Trophoblast cell (in vitro differentiated cells and primary cell): Measurements from ENCODE around the gene TAS2R39. TPM values are rescaled to one million over a fixed set of nuclear protein-coding genes. Genes with fewer than 3 reads are reported as not detected.

ENCODE experiments used
- DNase-seq, 2 donors: peaks; one replicate each; pipeline ENCODE4 v3.0.0-alpha.2; 2016
- H2AFZ ChIP-seq: 2 replicates; pipeline ENCODE4 v1.6.1; 2013; ENCODE audit warnings: low read length, moderate library complexity, mild to moderate bottlenecking; ENCODE audit not compliant: insufficient read depth, poor library complexity
- H2AK5ac ChIP-seq: 2 replicates; pipeline ENCODE4 v1.6.1; 2013; ENCODE audit warnings: mild to moderate bottlenecking, low read length
- H2BK120ac ChIP-seq: 2 replicates; pipeline ENCODE4 v1.6.1; 2013; ENCODE audit warnings: low read length, mild to moderate bottlenecking, moderate library complexity; ENCODE audit not compliant: insufficient read depth, poor library complexity
- H2BK12ac ChIP-seq: 2 replicates; pipeline ENCODE4 v1.6.1; 2013; ENCODE audit warnings: mild to moderate bottlenecking, low read length, moderate library complexity
- H2BK5ac ChIP-seq: 2 replicates; pipeline ENCODE4 v1.6.1; 2013; ENCODE audit warnings: low read length, low read depth, moderate library complexity, mild to moderate bottlenecking; ENCODE audit not compliant: poor library complexity
- H3K14ac ChIP-seq: 2 replicates; pipeline ENCODE4 v1.6.1; 2013; ENCODE audit warnings: mild to moderate bottlenecking, low read length
- H3K18ac ChIP-seq: 2 replicates; pipeline ENCODE4 v1.6.1; 2013; ENCODE audit warnings: mild to moderate bottlenecking, low read length
- H3K23ac ChIP-seq: 2 replicates; pipeline ENCODE4 v1.6.1; 2013; ENCODE audit warnings: low read length
- H3K27ac ChIP-seq: 2 replicates; pipeline ENCODE4 v1.5.1; 2013; ENCODE audit warnings: low read depth, mild to moderate bottlenecking, inconsistent platforms, low read length, moderate library complexity
- H3K27me3 ChIP-seq: 2 replicates; pipeline ENCODE4 v1.6.1; 2013; ENCODE audit warnings: inconsistent platforms, mild to moderate bottlenecking, low read length, moderate library complexity; ENCODE audit not compliant: insufficient read depth
- H3K36me3 ChIP-seq, 2 experiments: 1 replicate in 1 of 2; 2 replicates in 1 of 2; pipeline ENCODE4 v1.6.1; 2013; ENCODE audit warnings: low read length in 2 of 2, mild to moderate bottlenecking in 2 of 2, moderate library complexity in 1 of 2; ENCODE audit not compliant: insufficient read depth in 2 of 2, control insufficient read depth in 1 of 2
- H3K4ac ChIP-seq: 2 replicates; pipeline ENCODE4 v1.6.1; 2013; ENCODE audit warnings: low read depth, mild to moderate bottlenecking, low read length, moderate library complexity
- H3K4me1 ChIP-seq, 2 experiments: 1 replicate in 1 of 2; 2 replicates in 1 of 2; pipeline ENCODE4 v1.6.1; 2013; ENCODE audit warnings: low read length in 2 of 2, mild to moderate bottlenecking in 2 of 2, moderate library complexity in 1 of 2; ENCODE audit not compliant: insufficient read depth in 2 of 2, control insufficient read depth in 1 of 2
- H3K4me2 ChIP-seq: 2 replicates; pipeline ENCODE4 v1.6.1; 2013; ENCODE audit warnings: inconsistent platforms, mild to moderate bottlenecking, low read length, moderate library complexity
- H3K4me3 ChIP-seq: 2 replicates; pipeline ENCODE4 v1.5.1; 2013; ENCODE audit warnings: mild to moderate bottlenecking, low read depth, low read length, inconsistent platforms
- H3K79me1 ChIP-seq: one replicate; pipeline ENCODE4 v1.6.1; 2013; ENCODE audit warnings: low read length
- H3K79me2 ChIP-seq: 2 replicates; pipeline ENCODE4 v1.6.1; 2013; ENCODE audit warnings: low read length, mild to moderate bottlenecking; ENCODE audit not compliant: control insufficient read depth, insufficient read depth, poor library complexity
- H3K9ac ChIP-seq: 2 replicates; pipeline ENCODE4 v1.6.1; 2013; ENCODE audit warnings: mild to moderate bottlenecking, low read length
- H3K9me3 ChIP-seq: 2 replicates; pipeline ENCODE4 v1.6.1; 2013; ENCODE audit warnings: low read depth, mild to moderate bottlenecking, control low read depth, inconsistent platforms, low read length; ENCODE audit not compliant: insufficient read depth
- H4K12ac ChIP-seq: 2 replicates; pipeline ENCODE4 v1.6.1; 2013; ENCODE audit warnings: low read depth, mild to moderate bottlenecking, low read length, moderate library complexity
- H4K8ac ChIP-seq: 2 replicates; pipeline ENCODE4 v1.6.1; 2013; ENCODE audit warnings: low read depth, mild to moderate bottlenecking, low read length, moderate library complexity
- H4K91ac ChIP-seq: one replicate; pipeline ENCODE4 v1.6.1; 2013; ENCODE audit warnings: low read depth, mild to moderate bottlenecking, low read length, moderate library complexity
- WGBS: extraction: QIAGEN DNeasy Blood & Tissue Kit; methylation state at CpG from one replicate; pipeline ENCODE4 v1.1.7; 2013; ENCODE audit warnings: missing lambda C conversion rate; ENCODE audit not compliant: insufficient read length, insufficient coverage; ENCODE audit errors: extremely low coverage; 5-methylcytosine and 5-hydroxymethylcytosine counted together
- polyA plus RNA-seq: library from polyadenylated mRNA; stranded (reverse); fragments of 200-250 nt; gene quantifications from 2 replicates; pipeline ENCODE4 v1.2.3, GENCODE V29; 2013

Gene TAS2R39
- not detected in 2 replicates for polyA plus RNA-seq

- no peaks in the 10 kb centered on the region for H3K27me3 ChIP-seq
- no peaks in the 10 kb centered on the region for H3K36me3 ChIP-seq
- H3K23ac ChIP-seq, result no peak within 1 kb of the TSS
- H4K91ac ChIP-seq, result no peak within 1 kb of the TSS
- no peaks in the 10 kb centered on the region for H3K79me1 ChIP-seq
- no peak within 1 kb of the TSS for H2AK5ac ChIP-seq
- no peaks in the 10 kb centered on the region for H3K4me1 ChIP-seq
- H2BK120ac ChIP-seq, result no peak within 1 kb of the TSS
- H2BK5ac ChIP-seq, result no peak within 1 kb of the TSS
- DNase-seq, result no peak
- no peak within 1 kb of the TSS for H3K27ac ChIP-seq
- no CpG with 5 or more reads among the region's 3 CpGs for WGBS
- H3K14ac ChIP-seq, result no peak within 1 kb of the TSS
- H4K12ac ChIP-seq, result no peak within 1 kb of the TSS
- no peak within 1 kb of the TSS for H4K8ac ChIP-seq
- H2AFZ ChIP-seq, result no peak within 1 kb of the TSS
- H3K4ac ChIP-seq, result no peak within 1 kb of the TSS
- H3K4me3 ChIP-seq, result no peak within 1 kb of the TSS
- H3K9ac ChIP-seq, result no peak within 1 kb of the TSS
- no peak within 1 kb of the TSS for H3K4me2 ChIP-seq
- H3K18ac ChIP-seq, result no peak within 1 kb of the TSS
- H3K79me2 ChIP-seq, result no peaks in the 10 kb centered on the region
- H2BK12ac ChIP-seq, result no peak within 1 kb of the TSS
- no peaks in the 10 kb centered on the region for H3K9me3 ChIP-seq
Observed at GRCh38 chr7:143183024-143183423, at the start of gene TAS2R39. TAS2R39 (plus strand) TSS chr7:143183419; CDS start chr7:143183419, 0 bp downstream.

GRCh38 chr7:143147070-143147469 is 36.1 kb upstream of the TAS2R39 start:
- no peak overlapping the region for H2AK5ac ChIP-seq
- H4K8ac ChIP-seq, result no peak overlapping the region
- H3K9me3 ChIP-seq, result no peaks in the 10 kb centered on the region
- H3K4me1 ChIP-seq, result no peaks in the 10 kb centered on the region
- no peak overlapping the region for H3K23ac ChIP-seq
- H3K9ac ChIP-seq, result no peak overlapping the region
- no peak overlapping the region for H4K91ac ChIP-seq
- no peak overlapping the region for H3K4ac ChIP-seq
- peak; percentile 17 to 75 for DNase-seq
- no peak overlapping the region for H2BK5ac ChIP-seq
- no peak overlapping the region for H3K14ac ChIP-seq
- no peak overlapping the region for H3K27ac ChIP-seq
- H3K27me3 ChIP-seq, result no peaks in the 10 kb centered on the region
- H3K79me2 ChIP-seq, result no peaks in the 10 kb centered on the region
- H3K18ac ChIP-seq, result no peak overlapping the region
- no peaks in the 10 kb centered on the region for H3K79me1 ChIP-seq
- no peak overlapping the region for H2AFZ ChIP-seq
- no peak overlapping the region for H3K4me3 ChIP-seq
- no peak overlapping the region for H2BK120ac ChIP-seq
- H2BK12ac ChIP-seq, result no peak overlapping the region
- H3K4me2 ChIP-seq, result no peak overlapping the region
- H3K36me3 ChIP-seq, result no peaks in the 10 kb centered on the region
- H4K12ac ChIP-seq, result no peak overlapping the region

GRCh38 chr7:143148050-143148449 is 35.2 kb upstream of the TAS2R39 start:
- no peak overlapping the region for H2BK120ac ChIP-seq
- H4K12ac ChIP-seq, result no peak overlapping the region
- no peaks in the 10 kb centered on the region for H3K36me3 ChIP-seq

GRCh38 chr7:143148651-143149050 is 34.6 kb upstream of the TAS2R39 start:
- H2BK12ac ChIP-seq, result no peak overlapping the region
- DNase-seq, result peak; percentile 55 to 81
- no peak overlapping the region for H4K8ac ChIP-seq
- H3K36me3 ChIP-seq, result no peaks in the 10 kb centered on the region
- H3K79me2 ChIP-seq, result no peaks in the 10 kb centered on the region
- H4K91ac ChIP-seq, result no peak overlapping the region
- no peak overlapping the region for H3K14ac ChIP-seq
- H3K4me1 ChIP-seq, result no peaks in the 10 kb centered on the region
- no peaks in the 10 kb centered on the region for H3K79me1 ChIP-seq
- no peak overlapping the region for H3K4me3 ChIP-seq
- no peak overlapping the region for H2AK5ac ChIP-seq
- no peak overlapping the region for H3K4ac ChIP-seq
- H3K9me3 ChIP-seq, result peaks cover 2% of the 10 kb centered on the region
- no peak overlapping the region for H3K9ac ChIP-seq
- no peak overlapping the region for H2BK120ac ChIP-seq
- no peaks in the 10 kb centered on the region for H3K27me3 ChIP-seq
- H2BK5ac ChIP-seq, result no peak overlapping the region
- H3K27ac ChIP-seq, result no peak overlapping the region
- H3K23ac ChIP-seq, result no peak overlapping the region
- no peak overlapping the region for H3K4me2 ChIP-seq
- H2AFZ ChIP-seq, result no peak overlapping the region
- H4K12ac ChIP-seq, result no peak overlapping the region
- H3K18ac ChIP-seq, result no peak overlapping the region

More at GRCh38 chr7:143148050-143148449, 35.2 kb upstream of the TAS2R39 start:
- Histone ChIP-seq H3K27ac (no peak overlapping the region), H4K91ac (no peak overlapping the region), H3K27me3 (no peaks in the 10 kb centered on the region), H2AK5ac (no peak overlapping the region), H3K14ac (no peak overlapping the region), H3K79me1 (no peaks in the 10 kb centered on the region), H3K4me3 (no peak overlapping the region), H3K4ac (no peak overlapping the region), H3K4me2 (no peak overlapping the region), H4K8ac (no peak overlapping the region), H3K9me3 (no peaks in the 10 kb centered on the region), H2AFZ (no peak overlapping the region), H2BK12ac (no peak overlapping the region), H3K9ac (no peak overlapping the region), H3K23ac (no peak overlapping the region), H3K18ac (no peak overlapping the region), H3K79me2 (no peaks in the 10 kb centered on the region), H3K4me1 (no peaks in the 10 kb centered on the region), H2BK5ac (no peak overlapping the region)
- no CpG with 5 or more reads among the region's 4 CpGs for WGBS
- no peak for DNase-seq
